HepG2 (cell line): Measurements from ENCODE around the gene MITF. TPM values are rescaled to one million over a fixed set of nuclear protein-coding genes. Genes with fewer than 3 reads are reported as not detected.
A peak's percentile ranks its signal among the peaks of the same experiment; 100 is the strongest.

Experiments
- ATAC-seq: fragments of 200-7000 bp; cut with Tn5 transposase; 3 replicates; pipeline ENCODE4 v1.9.1; 2020; ENCODE audit warnings: mild to moderate bottlenecking, moderate library complexity
- BruUV-seq: library from RNA; stranded (reverse); fragments of 400-500 nt; replicated peaks from 2 replicates; lab custom pipeline; 2021; lab: Mats Ljungman, UMichigan
- CTCF ChIA-PET: fragments of 300-600 bp; formaldehyde crosslinking; extraction: SDS; loops from one replicate; lab custom pipeline; 2021; ENCODE audit warnings: low total read pairs, inconsistent platforms, low intra/inter-chr PET ratio; lab: Yijun Ruan, JAX
- POLR2A ChIA-PET: fragments of 350-600 bp; sonication (Branson Sonifier 250); formaldehyde crosslinking; loops from one replicate; lab custom pipeline; 2020; ENCODE audit warnings: antibody characterized with exemption, inconsistent platforms; lab: Yijun Ruan, JAX
- DNase-seq: peaks from one replicate; pipeline ENCODE4 v3.0.0-alpha.2; 2015; ENCODE audit warnings: low spot score
- FAIRE-seq: peaks from 3 replicates; lab custom pipeline; 2011; peaks lifted over from hg19 to GRCh38; lab: Jason Lieb, UNC
- H2AFZ ChIP-seq: one replicate; pipeline ENCODE4 v1.6.1; 2011; ENCODE audit warnings: low read length, inconsistent platforms
- H3K27ac ChIP-seq: fragments of 300-600 bp; 3 replicates; pipeline ENCODE4 v1.8.0; 2011; ENCODE audit warnings: mixed run types, mild to moderate bottlenecking, mixed read lengths, low read length, inconsistent platforms; ENCODE audit not compliant: insufficient read depth; ENCODE audit errors: extremely low read length
- H3K27me3 ChIP-seq, 2 experiments: fragments of 200-600 bp in 1 of 2; 2 replicates in 1 of 2; 3 replicates in 1 of 2; pipeline versions ENCODE4 v1.6.0 to v1.8.0; 2011; ENCODE audit warnings: low read length in 2 of 2, mild to moderate bottlenecking in 2 of 2, moderate library complexity in 2 of 2, inconsistent platforms in 1 of 2; ENCODE audit not compliant: insufficient read depth in 2 of 2, control insufficient read depth in 1 of 2
- H3K36me3 ChIP-seq, 2 experiments: fragments of 200-600 bp in 1 of 2; replicated peaks in 1 of 2; 2 replicates in 1 of 2; 3 replicates in 1 of 2; pipeline versions ENCODE4 v1.5.1 to v1.8.0; 2011; ENCODE audit warnings: low read length in 2 of 2, inconsistent platforms in 1 of 2; ENCODE audit not compliant: insufficient read depth in 2 of 2, control insufficient read depth in 1 of 2
- H3K4me1 ChIP-seq: 2 replicates; pipeline ENCODE4 v1.5.1; 2012; ENCODE audit warnings: low read length, inconsistent platforms; ENCODE audit not compliant: insufficient read depth
- H3K4me2 ChIP-seq: 2 replicates; pipeline ENCODE4 v1.6.0; 2011; ENCODE audit warnings: low read depth, low read length, inconsistent platforms
- H3K4me3 ChIP-seq, 3 experiments: fragments of 200-600 bp in 1 of 3; sonication (generic), shearing (Covaris generic) in 1 of 3; replicated peaks in 1 of 3; 2 replicates each; pipeline ENCODE4 v1.5.1; 2011 to 2016; ENCODE audit warnings: low read length in 3 of 3, inconsistent platforms in 2 of 3, low read depth in 2 of 3, mild to moderate bottlenecking in 2 of 3, control low read depth in 1 of 3, mixed read lengths in 1 of 3; ENCODE audit not compliant: insufficient read depth in 1 of 3
- H3K79me2 ChIP-seq: one replicate; pipeline ENCODE4 v1.6.1; 2011; ENCODE audit warnings: low read length, inconsistent platforms; ENCODE audit not compliant: insufficient read depth
- H3K9ac ChIP-seq: 2 replicates; pipeline ENCODE4 v1.6.0; 2011; ENCODE audit warnings: mild to moderate bottlenecking, low read depth, low read length, inconsistent platforms; ENCODE audit not compliant: insufficient read depth
- H3K9me3 ChIP-seq: 2 replicates; pipeline ENCODE4 v1.5.1; 2012; ENCODE audit warnings: mild to moderate bottlenecking, low read length
- H4K20me1 ChIP-seq: 2 replicates; pipeline ENCODE4 v1.6.0; 2011; ENCODE audit warnings: inconsistent platforms, mild to moderate bottlenecking, low read length, moderate library complexity; ENCODE audit not compliant: insufficient read depth
- CEBPB ChIP-seq: IDR thresholded peaks from 2 replicates; pipeline ENCODE4 v1.6.1; 2011; ENCODE audit warnings: low read depth, low read length, improper control_type of control experiment, borderline replicate concordance
- DDIT3 ChIP-seq: sonication (generic); formaldehyde crosslinking; IDR thresholded peaks from 2 replicates; pipeline ENCODE4 v1.4.0; 2020; ENCODE audit warnings: mild to moderate bottlenecking, missing genetic modification reagents
- DZIP1 ChIP-seq: sonication (generic); formaldehyde crosslinking; IDR thresholded peaks from 2 replicates; pipeline ENCODE4 v1.5.0; 2020; ENCODE audit warnings: mild to moderate bottlenecking, missing genetic modification reagents
- FOXP4 ChIP-seq: sonication (generic); formaldehyde crosslinking; IDR thresholded peaks from 2 replicates; pipeline ENCODE4 v1.4.0; 2020; ENCODE audit warnings: missing genetic modification reagents
- MAFF ChIP-seq: IDR thresholded peaks from 2 replicates; pipeline ENCODE4 v1.6.1; 2011; ENCODE audit warnings: low read depth, low read length, improper control_type of control experiment
- MAFK ChIP-seq, 2 experiments: IDR thresholded peaks in 1 of 2; conservative IDR thresholded peaks in 1 of 2; 2 replicates each; pipeline ENCODE4 v1.6.1; 2011; ENCODE audit warnings: improper control_type of control experiment in 2 of 2, low read length in 2 of 2
- NCOA1 ChIP-seq: sonication (generic); formaldehyde crosslinking; IDR thresholded peaks from 2 replicates; pipeline ENCODE4 v1.9.0; 2021; ENCODE audit warnings: missing genetic modification reagents
- SAFB2 ChIP-seq: sonication (generic); formaldehyde crosslinking; IDR thresholded peaks from 2 replicates; pipeline ENCODE4 v1.5.1; 2020; ENCODE audit warnings: missing genetic modification reagents, low read depth, mild to moderate bottlenecking, borderline replicate concordance
- STAT5B ChIP-seq: sonication (generic); formaldehyde crosslinking; IDR thresholded peaks from 2 replicates; pipeline ENCODE4 v1.4.0; 2020; ENCODE audit warnings: missing genetic modification reagents
- SUZ12 ChIP-seq: fragments of 150-350 bp; IDR thresholded peaks from 2 replicates; pipeline ENCODE4 v1.6.1; 2014; ENCODE audit warnings: low read depth, low read length
- TAF1 ChIP-seq: sonication (generic); formaldehyde crosslinking; IDR thresholded peaks from 2 replicates; pipeline ENCODE4 v1.4.0; 2020; ENCODE audit warnings: missing genetic modification reagents
- ZFP62 ChIP-seq: sonication (generic); formaldehyde crosslinking; IDR thresholded peaks from 2 replicates; pipeline ENCODE4 v1.4.0; 2020; ENCODE audit warnings: missing genetic modification reagents
- ZNF724P ChIP-seq: sonication (generic); formaldehyde crosslinking; IDR thresholded peaks from 2 replicates; pipeline ENCODE4 v1.8.0; 2022; ENCODE audit warnings: missing genetic modification reagents, borderline replicate concordance
- WGBS: methylation state at CpG from one replicate; pipeline ENCODE4 v1.1.6; 2017; ENCODE audit warnings: low lambda C conversion rate; 5-methylcytosine and 5-hydroxymethylcytosine counted together
- in situ Hi-C: cut with HindIII; loops from 2 replicates; pipeline ENCODE4 v1.10.0; 2017; ENCODE audit warnings: low pct_unique_long_range_greater_than_20kb; ENCODE audit not compliant: extremely low pct_ligation_motif_present
- intact Hi-C: fragments of 100-400 bp; cut with micrococcal nuclease; formaldehyde crosslinking; loops from one replicate; pipeline ENCODE4 v1.10.0; 2022; ENCODE audit not compliant: unreplicated experiment
- polyA plus RNA-seq, 8 experiments: library from polyadenylated mRNA; depleted of rRNA in 3 of 8; stranded (reverse) in 7 of 8; unstranded in 1 of 8; fragments of >200 nt; fragmentation: Illumina TruSeq in 4 of 8; extraction: Trizol in 4 of 8; gene quantifications; 2 replicates each; pipeline versions ENCODE4 v1.2.1 to v1.2.3, GENCODE V29; 2011 to 2016; ENCODE audit warnings: low read depth in 4 of 8, missing spikeins in 1 of 8, mixed read lengths in 1 of 8; ENCODE audit not compliant: insufficient read depth in 1 of 8
- total RNA-seq, 5 experiments: library from RNA; depleted of rRNA; stranded (reverse); fragments of >200 nt; fragmentation: Illumina TruSeq; extraction: Trizol; gene quantifications; 2 replicates each; pipeline ENCODE4 v1.2.3, GENCODE V29; 2016; ENCODE audit warnings: low read depth in 1 of 5
- TF ChIP-seq, protein P1 (sequence below): sonication (generic); formaldehyde crosslinking; IDR thresholded peaks from 2 replicates; pipeline ENCODE4 v1.4.0; 2020; ENCODE audit warnings: missing genetic modification reagents

MITF gene
- total and polyA plus RNA-seq, 2 of the 13 experiments (the other 11 are each of a cell fraction or from before 2014, with no cell fraction given) = 0.12 to 0.38 TPM

GRCh38 chr3:69764121-69764741 lies 25.0 kb downstream of the MITF start:
- TF ChIP-seq SUZ12 (no peak), NCOA1 (CRISPR knock-in tag) (no peak), MAFK (conservative IDR thresholded peaks at IDR 0.05 in 1 of 2, IDR thresholded peaks at IDR 0.05 in 1 of 2; ENCODE audit: low read length in 2 of 2) (peak; percentile 4 to 48; a peak in 1 of 4 replicates), ZNF724P (CRISPR knock-in tag) (no peak), DZIP1 (no peak), CEBPB (no peak), STAT5B (CRISPR knock-in tag) (no peak), MAFF (0 out of 2 replicates have a peak, but pooled peaks have one; percentile 8), ZFP62 (CRISPR knock-in tag) (no peak), TAF1 (no peak), DDIT3 (CRISPR knock-in tag) (no peak), FOXP4 (CRISPR knock-in tag) (no peak), SAFB2 (no peak)
- TF ChIP-seq, protein P1, sequence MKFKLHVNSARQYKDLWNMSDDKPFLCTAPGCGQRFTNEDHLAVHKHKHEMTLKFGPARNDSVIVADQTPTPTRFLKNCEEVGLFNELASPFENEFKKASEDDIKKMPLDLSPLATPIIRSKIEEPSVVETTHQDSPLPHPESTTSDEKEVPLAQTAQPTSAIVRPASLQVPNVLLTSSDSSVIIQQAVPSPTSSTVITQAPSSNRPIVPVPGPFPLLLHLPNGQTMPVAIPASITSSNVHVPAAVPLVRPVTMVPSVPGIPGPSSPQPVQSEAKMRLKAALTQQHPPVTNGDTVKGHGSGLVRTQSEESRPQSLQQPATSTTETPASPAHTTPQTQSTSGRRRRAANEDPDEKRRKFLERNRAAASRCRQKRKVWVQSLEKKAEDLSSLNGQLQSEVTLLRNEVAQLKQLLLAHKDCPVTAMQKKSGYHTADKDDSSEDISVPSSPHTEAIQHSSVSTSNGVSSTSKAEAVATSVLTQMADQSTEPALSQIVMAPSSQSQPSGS (CRISPR knock-in tag) = no peak
- Histone ChIP-seq H3K4me1 (no peaks in the 10 kb centered on the region), H3K27ac (no peak overlapping the region), H4K20me1 (no peaks in the 10 kb centered on the region), H3K36me3 (no peaks in the 10 kb centered on the region), H2AFZ (no peak overlapping the region), H3K4me3 (no peak overlapping the region), H3K79me2 (no peaks in the 10 kb centered on the region), H3K9ac (no peak overlapping the region), H3K4me2 (no peak overlapping the region), H3K9me3 (no peaks in the 10 kb centered on the region), H3K27me3 (no peaks in the 10 kb centered on the region)
- POLR2A ChIA-PET = no interaction called here
- DNase-seq (no peak), FAIRE-seq (no peak), ATAC-seq (no peak)
- CTCF ChIA-PET = no interaction called here
- BruUV-seq = no TSS peak
- in situ Hi-C loops = no loop called here
- intact Hi-C loops = no loop called here
- WGBS = 9% methylated on average over 3 of the region's 3 CpGs
